ENCODE measurements around the gene RAPGEF1. TPM values are rescaled to one million over a fixed set of nuclear protein-coding genes. Genes with fewer than 3 reads are reported as not detected.

RAPGEF1 gene
- polyA plus RNA-seq, 3 donors = 38.5 to 44.6 (median 39.7) TPM

GRCh38 chr9:131587906-131588305, 152.0 kb downstream of the RAPGEF1 start:
- DNase-seq = no peak

GRCh38 chr9:131587331-131587730, 152.5 kb downstream of the RAPGEF1 start:
- DNase-seq = no peak

GRCh38 chr9:131585375-131585774, 154.5 kb downstream of the RAPGEF1 start:
- DNase-seq = no peak

GRCh38 chr9:131584858-131585257, 155.0 kb downstream of the RAPGEF1 start:
- no peak for DNase-seq

- DNase-seq = no peak
These were observed 155.9 kb downstream of the RAPGEF1 start for GRCh38 chr9:131583836-131584555.

GRCh38 chr9:131583337-131583645, 156.6 kb downstream of the RAPGEF1 start:
- DNase-seq = no peak

- DNase-seq = no peak
These were observed 157.2 kb downstream of the RAPGEF1 start for GRCh38 chr9:131582466-131583336.

GRCh38 chr9:131582056-131582455, 157.8 kb downstream of the RAPGEF1 start:
- no peak for DNase-seq

- no peak for DNase-seq
These were observed 159.5 kb downstream of the RAPGEF1 start for GRCh38 chr9:131580358-131580757.

- no peak for DNase-seq
These were observed 160.1 kb downstream of the RAPGEF1 start for GRCh38 chr9:131579789-131580211.

GRCh38 chr9:131578731-131579504, 161.0 kb downstream of the RAPGEF1 start:
- no peak for DNase-seq

GRCh38 chr9:131578021-131578420, 161.9 kb downstream of the RAPGEF1 start:
- no peak for DNase-seq

- DNase-seq = no peak
These were observed 162.6 kb downstream of the RAPGEF1 start for GRCh38 chr9:131577005-131578000.

GRCh38 chr9:131575946-131576853, 163.7 kb downstream of the RAPGEF1 start:
- no peak for DNase-seq

GRCh38 chr9:131574730-131575640, 164.9 kb downstream of the RAPGEF1 start:
- no peak for DNase-seq

- DNase-seq = no peak
These were observed 172.0 kb downstream of the RAPGEF1 start for GRCh38 chr9:131567910-131568309.

GRCh38 chr9:131566158-131566557, 173.7 kb downstream of the RAPGEF1 start:
- DNase-seq = no peak

GRCh38 chr9:131565369-131565768, 174.5 kb downstream of the RAPGEF1 start:
- DNase-seq = no peak
